GM12878 (cell line): ENCODE measurements around the gene GLI1. TPM values are rescaled to one million over a fixed set of nuclear protein-coding genes. Genes with fewer than 3 reads are reported as not detected.

Experiments
- CHD1 ChIP-seq: IDR thresholded peaks from 2 replicates; pipeline ENCODE4 v1.6.1; 2012; ENCODE audit warnings: low read depth, low read length, improper control_type of control experiment
- E2F4 ChIP-seq: IDR thresholded peaks from 2 replicates; pipeline ENCODE4 v1.6.1; 2012; ENCODE audit warnings: low read depth, low read length, improper control_type of control experiment
- E2F8 ChIP-seq: fragments of 450-650 bp; IDR thresholded peaks from 2 replicates; pipeline ENCODE4 v1.6.1; 2018; ENCODE audit warnings: mild to moderate bottlenecking, low read depth, moderate library complexity; ENCODE audit not compliant: partially characterized antibody
- E4F1 ChIP-seq: fragments of 450-650 bp; IDR thresholded peaks from 2 replicates; pipeline ENCODE4 v1.6.1; 2018; ENCODE audit warnings: borderline replicate concordance, mild to moderate bottlenecking; ENCODE audit not compliant: partially characterized antibody
- EGR1 ChIP-seq, 2 experiments: IDR thresholded peaks; 1 replicate in 1 of 2; 2 replicates in 1 of 2; pipeline ENCODE4 v1.6.1; 2011 to 2012; ENCODE audit warnings: low read depth in 2 of 2, low read length in 2 of 2, borderline replicate concordance in 1 of 2, mild to moderate bottlenecking in 1 of 2, moderate library complexity in 1 of 2
- FOXK2 ChIP-seq: fragments of 450-650 bp; IDR thresholded peaks from 2 replicates; pipeline ENCODE4 v1.6.1; 2017; ENCODE audit warnings: mild to moderate bottlenecking, moderate library complexity
- GATAD2B ChIP-seq: fragments of 450-650 bp; conservative IDR thresholded peaks from 2 replicates; pipeline ENCODE4 v1.6.1; 2017; ENCODE audit warnings: low read depth, mild to moderate bottlenecking, moderate library complexity
- HDAC2 ChIP-seq: fragments of 200-600 bp; sonication (generic); IDR thresholded peaks from 2 replicates; pipeline ENCODE4 v1.6.1; 2017
- HDGF ChIP-seq: fragments of 450-650 bp; IDR thresholded peaks from 2 replicates; pipeline ENCODE4 v1.6.1; 2016; ENCODE audit warnings: antibody characterized with exemption
- MTA3 ChIP-seq: IDR thresholded peaks from 2 replicates; pipeline ENCODE4 v1.6.1; 2012; ENCODE audit warnings: low read length, inconsistent platforms, borderline replicate concordance
- NFYB ChIP-seq: IDR thresholded peaks from 2 replicates; pipeline ENCODE4 v1.6.1; 2011; ENCODE audit warnings: low read depth, mild to moderate bottlenecking, low read length, improper control_type of control experiment, moderate library complexity; ENCODE audit not compliant: insufficient read depth
- NR2F1 ChIP-seq: fragments of 450-650 bp; conservative IDR thresholded peaks from 2 replicates; pipeline ENCODE4 v1.6.1; 2017; ENCODE audit warnings: mild to moderate bottlenecking
- RBBP5 ChIP-seq: fragments of 200-600 bp; sonication (generic); conservative IDR thresholded peaks from 2 replicates; pipeline ENCODE4 v1.6.1; 2016
- RUNX3 ChIP-seq: IDR thresholded peaks from 2 replicates; pipeline ENCODE4 v1.6.1; 2012; ENCODE audit warnings: low read length, inconsistent platforms
- polyA plus RNA-seq, 11 experiments: library from polyadenylated mRNA; depleted of rRNA in 4 of 11; unstranded in 6 of 11; stranded (reverse) in 5 of 11; fragments of >200 nt; fragmentation: Nextera tagmentation in 4 of 11; fragmentation: Illumina TruSeq in 1 of 11; extraction: Ambion mirVana in 4 of 11; extraction: Trizol in 1 of 11; gene quantifications; 1 replicate in 1 of 11; 2 replicates in 10 of 11; pipeline versions ENCODE4 v1.2.1 to v1.2.3, GENCODE V29; 2011 to 2016; ENCODE audit warnings: inconsistent platforms in 2 of 11, missing spikeins in 2 of 11, low read depth in 1 of 11
- total RNA-seq, 4 experiments: library from RNA; depleted of rRNA in 3 of 4; stranded (reverse); fragments of >200 nt in 3 of 4; fragmentation: Illumina TruSeq in 1 of 4; extraction: Trizol in 1 of 4; gene quantifications; 2 replicates each; pipeline versions ENCODE4 v1.2.1 to v1.2.3, GENCODE V29; 2013 to 2021
- TF ChIP-seq, protein P1 (sequence below): fragments of 450-650 bp; IDR thresholded peaks from 2 replicates; pipeline ENCODE4 v1.6.1; 2017; ENCODE audit warnings: low read depth, mild to moderate bottlenecking, moderate library complexity
- TF ChIP-seq, protein P2 (sequence below): fragments of 450-650 bp; IDR thresholded peaks from 2 replicates; pipeline ENCODE4 v1.6.1; 2017; ENCODE audit warnings: mild to moderate bottlenecking, moderate library complexity

GLI1 gene
- total and polyA plus RNA-seq, 10 of the 15 experiments (the other 5 are each of a cell fraction or from before 2014, with no cell fraction given) = 0.27 to 1.2 (median 0.49) TPM

DNA sequence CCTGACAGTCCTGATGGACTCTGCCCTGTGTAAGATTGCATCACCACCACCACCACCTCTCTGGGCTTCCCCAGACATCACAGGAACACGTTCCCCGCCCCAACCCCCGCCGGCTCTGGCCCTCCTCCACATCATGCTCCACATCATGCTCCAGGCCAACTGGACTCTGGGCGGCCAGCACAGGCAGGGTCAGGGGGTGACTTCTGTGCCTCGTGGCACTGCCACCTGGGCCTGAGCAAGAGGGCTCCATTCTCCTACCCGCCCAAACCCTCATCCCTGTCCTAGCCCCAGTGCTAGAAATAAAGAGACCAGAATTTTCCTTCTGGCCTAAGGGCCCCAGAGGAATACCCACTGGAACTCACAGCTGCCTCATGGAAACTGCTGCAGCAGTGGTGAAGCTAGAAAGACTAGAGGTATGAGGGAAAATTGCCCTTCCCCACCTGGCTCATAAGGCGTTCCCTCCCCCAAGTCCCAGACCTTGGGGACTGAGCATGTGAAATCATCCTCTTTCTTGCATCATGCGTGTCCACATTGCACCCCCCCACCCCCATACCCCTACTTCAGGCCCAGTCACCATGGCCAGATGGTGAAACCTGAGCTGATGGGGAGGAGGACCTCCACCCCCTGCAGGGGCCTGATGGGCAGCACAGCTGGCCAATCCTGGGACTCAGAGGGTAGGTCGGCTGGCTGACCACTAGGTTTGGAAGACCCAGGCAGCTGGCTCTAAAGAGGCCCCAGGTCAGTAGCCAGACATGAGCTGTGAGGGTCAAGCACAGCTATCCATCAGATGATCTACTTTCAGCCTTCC, 4.8 kb upstream of the GLI1 start, which contains the start of gene INHBE (continued):
- TF ChIP-seq MTA3 (no peak), RUNX3 (no peak), NFYB (peak; percentile 33; the same call in 1 of the 2 replicates), EGR1 (IDR thresholded peaks at IDR 0.05; ENCODE audit: borderline replicate concordance in 1 of 2, low read depth in 2 of 2, low read length in 2 of 2) (no peak), RBBP5 (no peak), HDAC2 (no peak), FOXK2 (no peak), GATAD2B (no peak), E2F8 (no peak), E2F4 (no peak), E4F1 (no peak), NR2F1 (peak; percentile 65), CHD1 (no peak), HDGF (no peak)
- TF ChIP-seq, protein P1, sequence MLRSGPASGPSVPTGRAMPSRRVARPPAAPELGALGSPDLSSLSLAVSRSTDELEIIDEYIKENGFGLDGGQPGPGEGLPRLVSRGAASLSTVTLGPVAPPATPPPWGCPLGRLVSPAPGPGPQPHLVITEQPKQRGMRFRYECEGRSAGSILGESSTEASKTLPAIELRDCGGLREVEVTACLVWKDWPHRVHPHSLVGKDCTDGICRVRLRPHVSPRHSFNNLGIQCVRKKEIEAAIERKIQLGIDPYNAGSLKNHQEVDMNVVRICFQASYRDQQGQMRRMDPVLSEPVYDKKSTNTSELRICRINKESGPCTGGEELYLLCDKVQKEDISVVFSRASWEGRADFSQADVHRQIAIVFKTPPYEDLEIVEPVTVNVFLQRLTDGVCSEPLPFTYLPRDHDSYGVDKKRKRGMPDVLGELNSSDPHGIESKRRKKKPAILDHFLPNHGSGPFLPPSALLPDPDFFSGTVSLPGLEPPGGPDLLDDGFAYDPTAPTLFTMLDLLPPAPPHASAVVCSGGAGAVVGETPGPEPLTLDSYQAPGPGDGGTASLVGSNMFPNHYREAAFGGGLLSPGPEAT = 0 out of 2 replicates have a peak, but pooled peaks have one; percentile 17
- TF ChIP-seq, protein P2, sequence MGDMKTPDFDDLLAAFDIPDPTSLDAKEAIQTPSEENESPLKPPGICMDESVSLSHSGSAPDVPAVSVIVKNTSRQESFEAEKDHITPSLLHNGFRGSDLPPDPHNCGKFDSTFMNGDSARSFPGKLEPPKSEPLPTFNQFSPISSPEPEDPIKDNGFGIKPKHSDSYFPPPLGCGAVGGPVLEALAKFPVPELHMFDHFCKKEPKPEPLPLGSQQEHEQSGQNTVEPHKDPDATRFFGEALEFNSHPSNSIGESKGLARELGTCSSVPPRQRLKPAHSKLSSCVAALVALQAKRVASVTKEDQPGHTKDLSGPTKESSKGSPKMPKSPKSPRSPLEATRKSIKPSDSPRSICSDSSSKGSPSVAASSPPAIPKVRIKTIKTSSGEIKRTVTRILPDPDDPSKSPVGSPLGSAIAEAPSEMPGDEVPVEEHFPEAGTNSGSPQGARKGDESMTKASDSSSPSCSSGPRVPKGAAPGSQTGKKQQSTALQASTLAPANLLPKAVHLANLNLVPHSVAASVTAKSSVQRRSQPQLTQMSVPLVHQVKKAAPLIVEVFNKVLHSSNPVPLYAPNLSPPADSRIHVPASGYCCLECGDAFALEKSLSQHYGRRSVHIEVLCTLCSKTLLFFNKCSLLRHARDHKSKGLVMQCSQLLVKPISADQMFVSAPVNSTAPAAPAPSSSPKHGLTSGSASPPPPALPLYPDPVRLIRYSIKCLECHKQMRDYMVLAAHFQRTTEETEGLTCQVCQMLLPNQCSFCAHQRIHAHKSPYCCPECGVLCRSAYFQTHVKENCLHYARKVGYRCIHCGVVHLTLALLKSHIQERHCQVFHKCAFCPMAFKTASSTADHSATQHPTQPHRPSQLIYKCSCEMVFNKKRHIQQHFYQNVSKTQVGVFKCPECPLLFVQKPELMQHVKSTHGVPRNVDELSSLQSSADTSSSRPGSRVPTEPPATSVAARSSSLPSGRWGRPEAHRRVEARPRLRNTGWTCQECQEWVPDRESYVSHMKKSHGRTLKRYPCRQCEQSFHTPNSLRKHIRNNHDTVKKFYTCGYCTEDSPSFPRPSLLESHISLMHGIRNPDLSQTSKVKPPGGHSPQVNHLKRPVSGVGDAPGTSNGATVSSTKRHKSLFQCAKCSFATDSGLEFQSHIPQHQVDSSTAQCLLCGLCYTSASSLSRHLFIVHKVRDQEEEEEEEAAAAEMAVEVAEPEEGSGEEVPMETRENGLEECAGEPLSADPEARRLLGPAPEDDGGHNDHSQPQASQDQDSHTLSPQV = no peak
